ENCODE measurements around the gene PLEKHH2.
A peak's percentile ranks its signal among the peaks of the same experiment; 100 is the strongest.
"Not testable (repeated sequence)": the region's sequence is repeated elsewhere in the genome, so short reads cannot be mapped to it uniquely, and the experiment has no call there.

PLEKHH2 gene

GRCh38 chr2:43631618-43632317 is 5.3 kb upstream of the PLEKHH2 start:
- no peak for DNase-seq (ENCODE audit: low read depth, low spot score)
- POLR2A ChIA-PET = no interaction called here
- no peak overlapping the region for H3K4me3 ChIP-seq (ENCODE audit: low read depth, low read length)
- CTCF ChIA-PET = interaction anchor here (1.3 to 2.1 kb wide), 2 partner anchors 20 to 27 kb away, joined by 3 to 5 read pairs; no protein-coding TSS in a partner anchor
- TF ChIP-seq CTCF (IDR thresholded peaks at IDR 0.05; ENCODE audit: insufficient read depth, low read length, missing control alignments) = no peak

GRCh38 chr2:43634604-43635306 is 2.3 kb upstream of the PLEKHH2 start:
- ChIA-PET CTCF (interaction anchor here (1.3 kb wide), 1 partner anchor 25 kb away, joined by 4 read pairs; no protein-coding TSS in a partner anchor), POLR2A (no interaction called here)
- TF ChIP-seq CTCF (IDR thresholded peaks at IDR 0.05; ENCODE audit: insufficient read depth, low read length, missing control alignments) = no peak
- peak; percentile 90 for DNase-seq (ENCODE audit: low read depth, low spot score)
- no peak overlapping the region for H3K4me3 ChIP-seq (ENCODE audit: low read depth, low read length)

- H3K4me3 ChIP-seq (ENCODE audit: low read depth, low read length); DNase-seq (ENCODE audit: low read depth, low spot score); POLR2A ChIA-PET: not testable (repeated sequence)
- CTCF ChIA-PET = interaction anchor here (1.0 kb wide), 1 partner anchor 26 kb away, joined by 5 read pairs; no protein-coding TSS in a partner anchor
Measured at GRCh38 chr2:43636153-43636552, 907 bp upstream of the PLEKHH2 start.

GRCh38 chr2:43636621-43637020 is 439 bp upstream of the PLEKHH2 start:
- DNase-seq (ENCODE audit: low read depth, low spot score) = no peak
- ChIA-PET POLR2A (no interaction called here), CTCF (interaction anchor here (1.0 kb wide), 2 partner anchors 10 to 26 kb away, joined by 4 to 5 read pairs; no protein-coding TSS in a partner anchor)
- peak overlapping the region; percentile 70 for H3K4me3 ChIP-seq (ENCODE audit: low read depth, low read length)
- TF ChIP-seq CTCF (IDR thresholded peaks at IDR 0.05; ENCODE audit: insufficient read depth, low read length, missing control alignments) = no peak

GRCh38 chr2:43642363-43642762 is 5.3 kb downstream of the PLEKHH2 start:
- H3K4me3 ChIP-seq (ENCODE audit: low read depth, low read length) = no peak overlapping the region
- ChIA-PET CTCF (no interaction called here), POLR2A (no interaction called here)
- DNase-seq (ENCODE audit: low read depth, low spot score) = no peak
- no peak for TF ChIP-seq CTCF (IDR thresholded peaks at IDR 0.05; ENCODE audit: insufficient read depth, low read length, missing control alignments)

- TF ChIP-seq CTCF (IDR thresholded peaks at IDR 0.05; ENCODE audit: insufficient read depth, low read length, missing control alignments) = no peak
- DNase-seq (ENCODE audit: low read depth, low spot score) = no peak
- ChIA-PET POLR2A (no interaction called here), CTCF (interaction anchor here (0.7 kb wide), 1 partner anchor 38 kb away, joined by 4 read pairs; no protein-coding TSS in a partner anchor)
- no peak overlapping the region for H3K4me3 ChIP-seq (ENCODE audit: low read depth, low read length)
Measured at GRCh38 chr2:43643680-43644079, 6.6 kb downstream of the PLEKHH2 start.
